GM10266 (cell line): ENCODE results near the gene FOXN3.

ENCODE experiments used
- DNase-seq: peaks from one replicate; pipeline ENCODE4 v3.0.0; 2012; ENCODE audit errors: extremely low spot score
- TF ChIP-seq, protein P1 (sequence below): IDR thresholded peaks from 2 replicates; pipeline ENCODE4 v1.5.1; 2012; ENCODE audit warnings: mild to moderate bottlenecking, low read depth; ENCODE audit not compliant: control insufficient read depth, insufficient read depth; ENCODE audit errors: missing control alignments

Gene FOXN3

DNA sequence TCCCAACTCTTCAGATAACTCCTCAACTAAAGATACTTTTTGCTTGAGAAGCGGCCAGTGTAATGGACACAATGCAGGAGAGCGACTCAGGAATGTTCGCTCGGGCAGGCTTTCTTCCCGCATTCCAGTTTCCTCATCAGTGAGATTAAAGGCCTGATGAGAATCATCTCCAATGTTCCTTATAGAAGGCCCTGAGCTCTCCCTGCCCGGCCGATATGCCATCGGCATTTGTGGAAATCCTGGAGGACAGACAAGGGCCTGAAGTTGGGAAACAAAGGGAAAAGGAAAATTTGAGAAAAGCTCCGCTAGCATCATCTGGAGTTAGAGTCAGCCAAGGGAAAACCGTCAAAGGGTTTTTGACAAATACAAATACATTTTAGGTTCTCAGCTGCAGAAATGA lies 38.0 kb upstream of the FOXN3 start:
- no peak for DNase-seq
- TF ChIP-seq, protein P1, sequence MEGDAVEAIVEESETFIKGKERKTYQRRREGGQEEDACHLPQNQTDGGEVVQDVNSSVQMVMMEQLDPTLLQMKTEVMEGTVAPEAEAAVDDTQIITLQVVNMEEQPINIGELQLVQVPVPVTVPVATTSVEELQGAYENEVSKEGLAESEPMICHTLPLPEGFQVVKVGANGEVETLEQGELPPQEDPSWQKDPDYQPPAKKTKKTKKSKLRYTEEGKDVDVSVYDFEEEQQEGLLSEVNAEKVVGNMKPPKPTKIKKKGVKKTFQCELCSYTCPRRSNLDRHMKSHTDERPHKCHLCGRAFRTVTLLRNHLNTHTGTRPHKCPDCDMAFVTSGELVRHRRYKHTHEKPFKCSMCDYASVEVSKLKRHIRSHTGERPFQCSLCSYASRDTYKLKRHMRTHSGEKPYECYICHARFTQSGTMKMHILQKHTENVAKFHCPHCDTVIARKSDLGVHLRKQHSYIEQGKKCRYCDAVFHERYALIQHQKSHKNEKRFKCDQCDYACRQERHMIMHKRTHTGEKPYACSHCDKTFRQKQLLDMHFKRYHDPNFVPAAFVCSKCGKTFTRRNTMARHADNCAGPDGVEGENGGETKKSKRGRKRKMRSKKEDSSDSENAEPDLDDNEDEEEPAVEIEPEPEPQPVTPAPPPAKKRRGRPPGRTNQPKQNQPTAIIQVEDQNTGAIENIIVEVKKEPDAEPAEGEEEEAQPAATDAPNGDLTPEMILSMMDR = no peak

- TF ChIP-seq, protein P1 = no peak
Observed at GRCh38 chr14:89452281-89452680, 35.2 kb upstream of the FOXN3 start.

GRCh38 chr14:89451229-89451628 lies 34.2 kb upstream of the FOXN3 start:
- DNase-seq = no peak
- TF ChIP-seq, protein P1 = no peak

More at GRCh38 chr14:89452281-89452680, 35.2 kb upstream of the FOXN3 start:
- no peak for DNase-seq

GRCh38 chr14:89447182-89447944 lies 30.3 kb upstream of the FOXN3 start:
- TF ChIP-seq, protein P1 = no peak
- no peak for DNase-seq

DNA sequence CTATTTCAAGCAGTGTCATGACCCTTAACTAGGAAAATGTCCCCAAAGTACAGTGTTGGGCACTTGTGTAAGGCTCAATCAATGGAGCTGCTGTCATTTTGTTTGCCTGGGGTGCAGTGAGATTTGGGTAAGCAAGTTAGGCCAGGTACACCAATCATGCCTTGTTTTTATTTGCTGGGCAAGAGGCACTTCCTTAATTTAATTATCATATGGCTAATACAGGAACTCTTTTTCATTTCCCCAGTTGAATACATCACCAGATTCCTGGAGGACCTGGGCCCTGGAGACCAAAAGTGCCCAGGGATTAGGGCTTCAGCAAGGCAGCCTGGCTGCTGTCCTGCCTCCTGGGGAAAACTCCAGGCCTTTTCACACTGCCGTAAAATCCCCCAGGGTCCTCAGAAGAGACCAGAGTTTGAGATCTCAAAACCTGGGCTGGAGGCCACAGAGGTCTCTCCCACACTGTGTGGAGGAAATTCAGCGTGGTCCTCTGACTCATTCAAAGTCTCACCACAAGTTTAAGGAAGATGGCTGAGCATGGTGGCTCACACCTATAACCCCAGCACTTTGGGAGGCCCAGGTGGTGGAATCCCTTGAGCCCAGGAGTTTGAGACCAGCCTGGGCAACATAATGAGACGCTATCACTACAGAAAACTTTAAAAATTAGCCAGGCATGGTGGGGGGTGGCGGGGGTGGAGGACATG lies 28.4 kb upstream of the FOXN3 start:
- TF ChIP-seq, protein P1 = no peak
- no peak for DNase-seq

GRCh38 chr14:89444516-89445125 lies 27.6 kb upstream of the FOXN3 start:
- TF ChIP-seq, protein P1 = no peak
- DNase-seq = no peak
